Keratinocyte (primary cell): ENCODE results near the gene GSPT1. TPM values are rescaled to one million over a fixed set of nuclear protein-coding genes. Genes with fewer than 3 reads are reported as not detected.

Experiments used
- DNase-seq: peaks from one replicate; pipeline ENCODE4 v3.0.0-alpha.2; 2011; ENCODE audit warnings: low read depth, missing footprints, low spot score
- FAIRE-seq: peaks from 2 replicates; lab custom pipeline; 2011; peaks lifted over from hg19 to GRCh38; lab: Jason Lieb, UNC
- H2AFZ ChIP-seq: 2 replicates; pipeline ENCODE4 v1.6.0; 2012; ENCODE audit warnings: low read length, control low read depth, inconsistent platforms; ENCODE audit not compliant: control insufficient read depth
- H3K27ac ChIP-seq: 2 replicates; pipeline ENCODE4 v1.5.1; 2011; ENCODE audit warnings: low read length; ENCODE audit not compliant: control insufficient read depth, insufficient read depth
- H3K27me3 ChIP-seq: 3 replicates; pipeline ENCODE4 v1.6.0; 2011; ENCODE audit warnings: low read length; ENCODE audit not compliant: control insufficient read depth, insufficient read depth; ENCODE audit errors: extremely low read depth
- H3K36me3 ChIP-seq, 2 experiments: 2 replicates in 1 of 2; 3 replicates in 1 of 2; pipeline ENCODE4 v1.5.1; 2011; ENCODE audit warnings: low read length in 2 of 2, mild to moderate bottlenecking in 1 of 2; ENCODE audit not compliant: control insufficient read depth in 2 of 2, insufficient read depth in 2 of 2; ENCODE audit errors: extremely low read depth in 1 of 2
- H3K4me1 ChIP-seq: 3 replicates; pipeline ENCODE4 v1.5.1; 2011; ENCODE audit warnings: low read length; ENCODE audit not compliant: control insufficient read depth, insufficient read depth; ENCODE audit errors: extremely low read depth
- H3K4me2 ChIP-seq: 3 replicates; pipeline ENCODE4 v1.6.0; 2011; ENCODE audit warnings: low read depth, low read length; ENCODE audit not compliant: control insufficient read depth, insufficient read depth; ENCODE audit errors: extremely low read depth
- H3K4me3 ChIP-seq, 3 experiments: fragments of 200-600 bp in 1 of 3; sonication (generic) in 1 of 3; 2 replicates in 2 of 3; 3 replicates in 1 of 3; pipeline ENCODE4 v1.5.1; 2011 to 2016; ENCODE audit warnings: low read length in 3 of 3, mild to moderate bottlenecking in 3 of 3, control low read depth in 2 of 3, inconsistent platforms in 1 of 3, low read depth in 1 of 3, mixed read lengths in 1 of 3, mixed run types in 1 of 3, moderate library complexity in 1 of 3; ENCODE audit not compliant: control insufficient read depth in 2 of 3, insufficient read depth in 2 of 3; ENCODE audit errors: extremely low read depth in 1 of 3
- H3K79me2 ChIP-seq: 2 replicates; pipeline ENCODE4 v1.6.0; 2012; ENCODE audit warnings: low read length; ENCODE audit not compliant: control insufficient read depth, insufficient read depth
- H3K9ac ChIP-seq: 3 replicates; pipeline ENCODE4 v1.6.0; 2011; ENCODE audit warnings: low read length; ENCODE audit not compliant: control insufficient read depth, insufficient read depth; ENCODE audit errors: extremely low read depth
- H3K9me1 ChIP-seq: 3 replicates; pipeline ENCODE4 v1.6.0; 2011; ENCODE audit warnings: low read length; ENCODE audit not compliant: control insufficient read depth, insufficient read depth; ENCODE audit errors: extremely low read depth
- H3K9me3 ChIP-seq: 2 replicates; pipeline ENCODE4 v1.5.1; 2012; ENCODE audit warnings: low read depth, low read length; ENCODE audit not compliant: control insufficient read depth
- H4K20me1 ChIP-seq: 3 replicates; pipeline ENCODE4 v1.6.0; 2011; ENCODE audit warnings: low read length; ENCODE audit not compliant: control insufficient read depth, insufficient read depth; ENCODE audit errors: extremely low read depth
- CTCF ChIP-seq, 3 experiments: IDR thresholded peaks in 1 of 3; conservative IDR thresholded peaks in 1 of 3; optimal IDR thresholded peaks in 1 of 3; 2 replicates in 2 of 3; 3 replicates in 1 of 3; pipeline versions ENCODE3 to v1.5.1; 2011; ENCODE audit warnings: low read length in 3 of 3, mild to moderate bottlenecking in 3 of 3, moderate library complexity in 2 of 3, control low read depth in 1 of 3, inconsistent platforms in 1 of 3; ENCODE audit not compliant: insufficient read depth in 2 of 3; ENCODE audit errors: extremely low read depth in 1 of 3
- EZH2 ChIP-seq: IDR thresholded peaks from one replicate; pipeline ENCODE4 v1.6.1; 2012; ENCODE audit warnings: inconsistent platforms, mild to moderate bottlenecking, low read length, moderate library complexity
- dilution Hi-C: fragments of 300-500 bp; cut with MboI; formaldehyde crosslinking; loops from one replicate; pipeline ENCODE4 v1.7.0; 2020; ENCODE audit warnings: low sequenced_read_pairs; ENCODE audit not compliant: extremely low pct_ligation_motif_present
- polyA plus RNA-seq, 5 experiments: library from polyadenylated mRNA; depleted of rRNA in 3 of 5; stranded (reverse) in 3 of 5; stranded (forward) in 1 of 5; unstranded in 1 of 5; fragments of >200 nt; gene quantifications; 1 replicate in 1 of 5; 2 replicates in 3 of 5; 3 replicates in 1 of 5; pipeline versions ENCODE4 v1.2.1 to v1.2.3, GENCODE V29; 2011 to 2012; ENCODE audit warnings: missing spikeins in 2 of 5, low read depth in 1 of 5, low replicate concordance in 1 of 5

GSPT1 gene
- polyA plus RNA-seq, 1 donor (not counting 4 experiments of a cell fraction or from before 2014, with no cell fraction given), result 163 TPM

GRCh38 chr16:11852092-11852809 lies 63.5 kb downstream of the GSPT1 start:
- Histone ChIP-seq H3K27me3 (no peaks in the 10 kb centered on the region), H3K4me3 (peak overlapping the region; percentile 92 to 99 (median 92)), H3K36me3 (peaks cover 2 to 23% of the 10 kb centered on the region in 2 experiments), H2AFZ (peak overlapping the region; percentile 86), H3K9ac (peak overlapping the region; percentile 88), H3K4me2 (peak overlapping the region; percentile 72), H3K4me1 (peaks cover 16% of the 10 kb centered on the region), H3K79me2 (peaks cover 92% of the 10 kb centered on the region), H3K9me3 (no peaks in the 10 kb centered on the region), H3K9me1 (peaks cover 2% of the 10 kb centered on the region), H3K27ac (peak overlapping the region; percentile 79), H4K20me1 (peaks cover 4% of the 10 kb centered on the region)
- dilution Hi-C loops, result no loop called here
- TF ChIP-seq EZH2 (no peak), CTCF (optimal IDR thresholded peaks at IDR 0.05 in 1 of 3, IDR thresholded peaks at IDR 0.05 in 1 of 3, conservative IDR thresholded peaks at IDR 0.05 in 1 of 3; ENCODE audit: extremely low read depth in 1 of 3, insufficient read depth in 2 of 3, low read length in 3 of 3) (no peak)
- FAIRE-seq (no peak), DNase-seq (no peak)

- H3K4me3 ChIP-seq, result peak within 1 kb of the TSS; percentile 92 to 99 (median 92)
- H3K9ac ChIP-seq, result peak within 1 kb of the TSS; percentile 88
- peak within 1 kb of the TSS; percentile 79 for H3K27ac ChIP-seq
- no peaks in the 10 kb centered on the region for H3K9me3 ChIP-seq
- peaks cover 2 to 27% of the 10 kb centered on the region in 2 experiments for H3K36me3 ChIP-seq
- H3K9me1 ChIP-seq, result no peaks in the 10 kb centered on the region
- H3K79me2 ChIP-seq, result peaks cover 91% of the 10 kb centered on the region
- H3K4me2 ChIP-seq, result peak within 1 kb of the TSS; percentile 90
- dilution Hi-C loops, result no loop called here
- peaks cover 4% of the 10 kb centered on the region for H4K20me1 ChIP-seq
- H3K27me3 ChIP-seq, result no peaks in the 10 kb centered on the region
- DNase-seq, result peak; percentile 77
- peaks cover 16% of the 10 kb centered on the region for H3K4me1 ChIP-seq
- TF ChIP-seq CTCF (optimal IDR thresholded peaks at IDR 0.05 in 1 of 3, IDR thresholded peaks at IDR 0.05 in 1 of 3, conservative IDR thresholded peaks at IDR 0.05 in 1 of 3; ENCODE audit: extremely low read depth in 1 of 3, insufficient read depth in 2 of 3, low read length in 3 of 3), result no peak
- TF ChIP-seq EZH2, result no peak
- H2AFZ ChIP-seq, result peak within 1 kb of the TSS; percentile 96
- no peak for FAIRE-seq
Measured at GRCh38 chr16:11851294-11852091, 64.3 kb downstream of the GSPT1 start, which contains the start of gene RSL1D1. RSL1D1 (minus strand) TSS chr16:11851542; CDS start chr16:11851512, 30 bp downstream.
